NK-92 treated with Interleukin-12 subunit alpha and Interleukin-12 subunit beta, amount 100 ng/mL, for 24 hours (cell line): Measurements from ENCODE around the gene SPATA13.
"Not testable (repeated sequence)": the region's sequence is repeated elsewhere in the genome, so short reads cannot be mapped to it uniquely, and the experiment has no call there.

Experiments
- DNase-seq: peaks from one replicate; lab custom pipeline; 2025; lab: John Stamatoyannopoulos, UW

Gene SPATA13

DNA sequence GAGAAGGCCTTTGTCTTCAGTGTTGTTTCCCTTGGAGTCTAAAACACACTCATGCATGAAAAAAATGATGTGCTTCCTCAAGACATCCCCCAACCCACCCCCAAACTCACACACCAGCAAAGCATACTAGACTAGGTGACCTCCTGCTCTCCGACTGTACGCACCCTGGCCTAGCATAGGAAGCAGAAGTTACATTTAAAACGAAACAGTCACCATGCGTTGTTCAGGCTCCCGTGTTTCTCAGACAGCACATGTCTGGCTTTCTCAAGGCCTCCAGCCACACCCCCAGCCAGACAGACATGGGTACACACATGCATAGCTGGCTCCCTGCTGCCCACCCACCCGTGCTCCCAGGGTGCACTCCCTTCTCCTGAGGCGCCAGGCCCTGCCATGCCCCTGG lies 120.2 kb downstream of the SPATA13 start:
- DNase-seq: no peak

GRCh38 chr13:24281188-24282008 lies 120.9 kb downstream of the SPATA13 start:
- no peak for DNase-seq

DNA sequence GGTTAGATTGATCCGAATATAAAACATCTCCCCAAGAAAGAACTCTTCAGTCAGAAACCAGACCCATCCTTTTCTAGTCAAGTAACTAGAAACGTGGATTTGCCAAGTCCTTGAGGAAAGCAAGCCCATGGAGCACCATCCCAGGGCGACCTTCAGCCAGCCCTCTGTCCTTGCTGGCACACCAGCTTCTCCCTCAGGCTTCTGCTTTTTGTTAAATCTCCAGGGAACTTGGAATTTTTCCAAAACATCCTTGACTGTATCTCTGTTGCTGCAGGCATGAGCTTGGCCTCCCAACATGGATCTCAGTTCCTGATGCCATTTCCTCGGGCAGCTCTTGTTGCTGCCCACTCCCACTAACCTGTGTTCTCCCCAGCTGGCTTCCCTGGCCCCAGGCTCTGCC lies 121.7 kb downstream of the SPATA13 start:
- DNase-seq: no peak

DNA sequence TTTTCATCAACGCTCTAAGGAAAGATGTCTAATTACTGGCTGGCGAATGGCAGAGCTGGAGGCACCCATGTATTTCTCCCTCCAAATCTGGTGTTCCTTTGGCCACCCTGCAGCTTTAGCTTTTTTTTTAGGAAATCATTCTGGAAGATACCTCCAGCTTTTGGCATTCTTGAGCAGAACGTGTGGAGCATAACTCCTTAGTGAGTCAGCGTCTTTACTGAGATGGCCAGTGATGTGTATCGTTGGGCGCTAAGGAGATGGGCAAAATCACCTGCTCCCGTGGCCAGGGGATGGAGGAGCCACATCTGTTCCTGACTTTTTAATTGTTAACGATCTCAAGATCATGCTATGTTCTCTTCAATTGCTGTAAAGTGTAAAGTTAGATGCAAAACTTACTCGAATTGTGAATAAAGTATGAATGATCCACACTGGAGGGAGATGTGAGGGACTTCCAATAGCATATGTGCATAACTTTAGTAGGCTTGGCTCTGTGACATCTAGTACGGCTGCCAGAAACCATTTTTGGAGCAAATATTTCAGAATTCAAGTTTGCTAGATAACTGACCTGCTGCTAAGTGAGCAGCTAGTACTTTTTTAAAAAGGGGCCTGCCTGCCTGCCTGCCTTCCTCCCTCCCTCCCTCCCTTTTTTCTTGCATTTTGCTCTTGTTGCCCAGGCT lies 124.5 kb downstream of the SPATA13 start:
- DNase-seq: no peak

- no peak for DNase-seq
Measured at GRCh38 chr13:24286624-24287023, 126.1 kb downstream of the SPATA13 start.

- no peak for DNase-seq
Measured at GRCh38 chr13:24287748-24288287, 127.3 kb downstream of the SPATA13 start.

DNA sequence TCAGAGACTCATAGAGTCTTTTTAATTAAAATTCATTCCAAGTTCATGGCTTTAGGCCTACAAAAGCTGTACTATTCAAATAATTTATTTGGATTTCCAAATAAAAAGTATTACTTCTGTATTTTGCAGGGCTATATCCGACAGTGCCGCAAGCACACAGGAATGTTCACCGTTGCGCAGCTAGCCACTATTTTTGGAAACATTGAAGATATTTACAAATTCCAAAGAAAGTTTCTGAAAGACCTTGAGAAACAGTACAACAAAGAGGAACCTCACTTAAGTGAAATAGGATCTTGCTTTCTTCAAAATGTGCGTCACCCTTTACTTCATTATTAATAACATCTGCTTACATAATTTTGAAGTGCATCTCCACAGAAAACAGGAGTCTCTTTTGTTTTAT lies 128.3 kb downstream of the SPATA13 start:
- no peak for DNase-seq

- no peak for DNase-seq
Measured at GRCh38 chr13:24290280-24290932, 129.9 kb downstream of the SPATA13 start.

GRCh38 chr13:24292481-24292880 lies 132.0 kb downstream of the SPATA13 start:
- no peak for DNase-seq

DNA sequence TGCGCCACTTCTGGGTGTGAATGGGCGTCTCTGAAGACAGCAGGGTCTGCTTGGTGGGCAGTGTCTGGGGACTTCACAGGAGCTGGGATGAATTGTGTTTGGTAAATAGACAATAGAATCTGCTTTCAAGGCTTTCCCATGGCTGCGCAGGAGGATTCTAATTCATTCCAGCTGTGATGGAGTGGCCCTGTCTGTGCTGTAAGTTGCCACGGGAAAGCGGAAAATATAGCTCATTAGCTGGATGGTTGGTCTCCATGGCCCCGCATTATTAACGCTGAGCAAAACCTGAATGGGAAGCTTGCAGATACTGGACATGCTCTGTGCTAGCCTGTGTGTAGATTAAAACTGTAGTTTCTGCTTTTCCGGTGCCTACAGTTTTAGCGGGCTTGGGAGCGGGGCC lies 133.2 kb downstream of the SPATA13 start:
- no peak for DNase-seq

DNA sequence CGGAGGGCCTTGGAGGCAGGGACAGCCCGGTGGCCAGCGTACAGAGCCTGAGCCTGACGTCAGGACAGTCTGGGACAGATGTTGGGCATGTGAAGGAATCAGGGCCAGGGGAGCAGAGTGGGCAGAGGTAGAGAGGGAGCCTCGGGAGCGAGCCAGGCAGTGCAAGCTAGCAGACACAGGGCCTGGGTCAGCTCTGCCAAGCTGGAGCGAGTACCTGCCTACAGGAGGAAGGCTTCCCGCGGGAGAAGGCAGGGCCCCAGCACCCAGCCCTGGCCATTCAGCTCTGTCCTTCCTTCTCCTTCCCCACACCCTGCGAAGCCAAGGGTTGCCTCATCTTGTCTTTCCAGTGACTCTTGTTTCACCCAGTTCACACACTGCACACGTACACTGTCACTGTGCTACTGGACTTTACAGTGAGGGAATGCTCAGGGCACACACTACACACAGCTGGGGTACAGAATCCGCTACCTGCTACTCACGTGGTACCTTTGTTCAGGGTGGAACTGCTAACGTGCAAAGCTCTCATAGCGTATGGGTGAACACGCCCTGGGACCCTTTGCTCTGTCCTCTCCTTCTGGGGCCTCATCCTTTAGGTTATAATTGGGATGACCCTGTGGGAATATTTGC lies 139.1 kb downstream of the SPATA13 start:
- no peak for DNase-seq

DNA sequence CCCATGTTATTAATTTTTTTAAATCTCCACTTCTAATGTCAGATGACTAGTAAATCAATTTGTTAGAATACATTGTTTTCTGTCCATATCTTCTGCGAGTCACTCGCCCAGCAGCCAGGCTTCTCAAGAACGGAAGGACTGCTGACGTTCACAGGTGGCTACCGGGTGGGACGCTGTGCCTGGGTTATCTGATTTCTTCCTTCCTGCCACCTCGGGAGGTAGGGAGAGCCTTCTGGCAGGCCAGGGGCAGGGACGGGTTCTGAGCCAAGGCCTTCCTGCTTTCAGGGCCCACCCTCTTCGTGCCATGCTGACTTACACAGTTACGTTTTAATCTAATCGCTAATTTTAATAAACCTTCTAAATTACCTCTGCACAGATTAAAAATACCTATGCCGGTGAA lies 140.9 kb downstream of the SPATA13 start:
- DNase-seq: no peak

- DNase-seq: no peak
Measured at GRCh38 chr13:24301911-24302310, 141.4 kb downstream of the SPATA13 start.

GRCh38 chr13:24304620-24305019 lies 144.1 kb downstream of the SPATA13 start:
- DNase-seq: no peak

DNA sequence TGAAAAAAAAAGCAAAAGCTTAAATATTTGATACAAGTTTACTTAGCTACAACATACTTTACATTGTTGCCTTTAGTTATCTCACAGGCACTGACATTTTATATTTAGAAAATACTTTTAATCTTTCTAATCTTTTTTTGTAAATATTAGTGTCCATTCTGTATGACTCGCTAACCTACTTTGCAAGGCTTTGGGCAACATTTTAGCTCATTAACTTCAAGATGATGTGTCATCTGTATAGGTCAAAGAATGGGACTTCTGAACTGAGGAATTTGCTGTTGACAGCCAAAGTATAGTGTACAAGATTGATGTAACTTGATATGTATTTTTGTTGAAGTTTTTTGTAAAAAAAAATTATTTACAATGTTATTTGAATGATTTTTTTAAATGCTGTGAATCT lies 146.1 kb downstream of the SPATA13 start:
- DNase-seq: no peak

GRCh38 chr13:24307211-24308067 lies 146.9 kb downstream of the SPATA13 start:
- no peak for DNase-seq

DNA sequence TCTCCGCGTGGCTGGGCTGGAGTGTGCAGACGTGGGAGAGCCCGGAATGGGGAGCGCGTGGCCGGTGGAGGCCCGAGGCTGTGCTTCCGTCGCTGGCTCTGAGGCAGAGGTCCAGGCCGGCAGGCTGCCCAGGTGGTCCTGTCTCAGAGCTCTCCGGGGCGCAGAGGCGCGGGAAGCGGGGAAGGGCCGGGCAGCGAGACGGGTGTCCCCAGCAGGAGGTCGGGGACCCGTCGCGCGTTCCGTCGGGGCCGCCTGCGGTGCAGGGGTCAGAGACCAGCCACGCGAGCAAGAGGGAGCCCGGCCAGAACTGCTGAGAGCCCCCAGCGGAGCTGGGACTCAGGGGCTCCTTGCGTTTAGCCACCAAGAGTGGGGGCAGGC lies 147.5 kb downstream of the SPATA13 start:
- DNase-seq: no peak

GRCh38 chr13:24308488-24309020 lies 148.0 kb downstream of the SPATA13 start:
- no peak for DNase-seq

- DNase-seq: not testable (repeated sequence)
Measured at GRCh38 chr13:24309300-24309699, 148.8 kb downstream of the SPATA13 start, which contains the start of gene C1QTNF9. Gene C1QTNF9 (plus strand): TSS chr13:24309580. CDS start chr13:24316004, 6,424 bp downstream.

- no peak for DNase-seq
Measured at GRCh38 chr13:24313439-24313838, 152.9 kb downstream of the SPATA13 start.

GRCh38 chr13:24317835-24318234 lies 157.3 kb downstream of the SPATA13 start:
- DNase-seq: not testable (repeated sequence)
